NCI-H2029 (cell line): Measurements from ENCODE around the gene LGALS1.

Experiments used
- DNase-seq: peaks from one replicate; lab custom pipeline; 2025; lab: John Stamatoyannopoulos, UW

Gene LGALS1

GRCh38 chr22:37725551-37726240, 50.3 kb downstream of the LGALS1 start:
- DNase-seq = no peak

DNA sequence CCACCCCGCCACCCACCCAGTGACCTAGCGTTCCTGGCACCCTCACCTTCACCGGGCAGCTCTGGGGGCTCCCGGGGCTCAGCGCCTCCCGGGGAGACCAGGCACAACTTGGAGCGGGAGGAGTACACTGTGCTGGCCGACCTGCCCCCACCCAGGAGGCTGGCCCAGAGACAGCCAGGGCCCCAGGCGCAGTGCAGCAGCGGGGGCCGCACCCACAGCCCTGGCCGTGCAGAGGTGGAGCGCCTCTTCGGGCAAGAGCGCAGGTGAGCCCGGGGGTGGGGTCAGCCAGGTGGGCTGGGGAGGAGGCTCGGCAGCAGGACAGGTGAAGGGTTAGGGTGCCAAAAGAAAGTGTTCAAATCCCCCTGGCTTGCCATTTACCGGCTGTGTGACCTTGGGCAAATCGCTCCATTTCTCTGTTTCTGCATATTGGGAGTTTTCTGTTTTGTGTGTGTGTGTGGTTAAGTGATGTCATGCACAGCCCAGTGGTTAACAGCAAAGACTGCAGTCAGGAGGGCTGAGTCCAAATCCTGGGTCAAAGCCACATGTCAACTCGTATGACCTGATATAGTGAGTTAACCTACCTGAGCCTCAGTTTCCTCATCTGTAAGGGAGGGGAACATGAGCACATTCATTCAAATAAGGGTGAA, 50.9 kb downstream of the LGALS1 start:
- DNase-seq = no peak

GRCh38 chr22:37728620-37729019, 53.2 kb downstream of the LGALS1 start:
- DNase-seq = no peak
